Cardiac muscle cell (in vitro differentiated cells and primary cell): ENCODE data around the gene ITGB8. TPM values are rescaled to one million over a fixed set of nuclear protein-coding genes. Genes with fewer than 3 reads are reported as not detected.

ENCODE experiments used
- DNase-seq, 2 donors: peaks; one replicate each; pipeline versions ENCODE4 v3.0.0 to v3.0.0-alpha.2; 2010 to 2017; ENCODE audit warnings: low read depth in 1 of 2, low spot score in 1 of 2
- H3K27ac ChIP-seq: fragments of 200-600 bp; sonication (generic); 2 replicates; pipeline ENCODE4 v1.5.1; 2016
- H3K27me3 ChIP-seq: fragments of 200-600 bp; sonication (generic); 2 replicates; pipeline ENCODE4 v1.6.0; 2016; ENCODE audit warnings: control low read depth
- H3K36me3 ChIP-seq: fragments of 200-600 bp; sonication (generic); 2 replicates; pipeline ENCODE4 v1.5.1; 2016; ENCODE audit warnings: control low read depth
- H3K4me1 ChIP-seq: fragments of 200-600 bp; sonication (generic); 2 replicates; pipeline ENCODE4 v1.8.1; 2017; ENCODE audit warnings: low read depth, mild to moderate bottlenecking, mixed run types
- H3K4me3 ChIP-seq: fragments of 200-600 bp; sonication (generic); 2 replicates; pipeline ENCODE4 v1.5.1; 2016; ENCODE audit warnings: mild to moderate bottlenecking
- H3K9me3 ChIP-seq: fragments of 200-600 bp; sonication (generic); 2 replicates; pipeline ENCODE4 v1.5.1; 2017; ENCODE audit warnings: low read depth, mild to moderate bottlenecking, control low read depth
- CTCF ChIP-seq: IDR thresholded peaks from 2 replicates; pipeline ENCODE4 v1.5.1; 2012; ENCODE audit warnings: low read depth, mild to moderate bottlenecking, low read length
- polyA plus RNA-seq: library from polyadenylated mRNA; unstranded; fragments of >200 nt; fragmentation: Nextera tagmentation; extraction: Ambion mirVana; gene quantifications from 2 replicates; pipeline ENCODE4 v1.2.1, GENCODE V29; 2016
- total RNA-seq: library from RNA; depleted of rRNA; stranded (reverse); fragments of >200 nt; gene quantifications from 2 replicates; pipeline ENCODE4 v1.2.3, GENCODE V29; 2016

The ITGB8 gene
- total and polyA plus RNA-seq, 2 experiments from 2014 or later = 0.34 to 2.0 TPM

DNA sequence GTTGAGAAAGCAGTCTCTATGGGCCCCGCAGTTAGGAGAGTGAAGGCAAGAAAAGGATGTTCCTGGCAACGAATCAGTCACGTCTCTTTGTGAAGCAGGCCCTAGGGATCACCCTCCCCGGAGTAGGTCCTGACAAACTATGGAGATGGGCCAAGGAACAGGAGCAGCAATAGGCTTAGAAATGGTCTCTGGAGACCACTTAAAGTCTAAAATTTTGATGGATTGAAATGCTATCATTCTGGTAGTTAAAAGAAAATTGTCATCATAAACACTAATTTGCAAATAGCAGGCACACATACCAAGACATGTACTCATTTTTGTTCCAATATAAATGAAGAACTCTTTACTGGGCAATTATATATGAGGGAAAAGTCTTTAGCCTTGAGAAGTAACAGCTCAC is 123.5 kb downstream of the ITGB8 start:
- TF ChIP-seq CTCF = no peak
- Histone ChIP-seq H3K36me3 (no peaks in the 10 kb centered on the region), H3K4me1 (peaks cover 4% of the 10 kb centered on the region), H3K9me3 (no peaks in the 10 kb centered on the region), H3K27me3 (no peaks in the 10 kb centered on the region), H3K4me3 (no peak overlapping the region), H3K27ac (no peak overlapping the region)
- DNase-seq = no peak

DNA sequence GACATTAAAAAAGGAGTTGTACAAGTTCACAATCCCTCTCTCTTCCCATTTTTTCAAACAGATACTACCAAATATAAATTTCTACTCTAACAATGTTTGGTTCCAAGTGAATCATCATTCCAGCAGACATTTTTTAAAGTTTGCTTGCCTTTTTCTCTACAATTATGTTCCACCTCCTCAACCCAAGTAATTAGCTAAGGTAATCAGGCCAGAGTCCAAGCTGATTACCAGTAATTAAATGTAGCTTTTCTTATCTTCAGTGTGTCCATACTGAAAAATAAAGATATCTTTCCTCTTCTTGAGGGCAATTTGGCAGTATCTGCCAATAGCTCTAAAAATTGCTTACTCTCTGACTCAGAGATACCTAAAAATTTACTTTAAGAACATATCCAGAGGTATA is 126.0 kb downstream of the ITGB8 start:
- Histone ChIP-seq H3K36me3 (no peaks in the 10 kb centered on the region), H3K4me1 (peaks cover 13% of the 10 kb centered on the region), H3K27ac (no peak overlapping the region), H3K9me3 (no peaks in the 10 kb centered on the region), H3K4me3 (no peak overlapping the region), H3K27me3 (no peaks in the 10 kb centered on the region)
- DNase-seq = no peak
- TF ChIP-seq CTCF = no peak

GRCh38 chr7:20458521-20458920 is 127.8 kb downstream of the ITGB8 start:
- H3K36me3 ChIP-seq = no peaks in the 10 kb centered on the region
- no peaks in the 10 kb centered on the region for H3K9me3 ChIP-seq
- TF ChIP-seq CTCF = no peak
- DNase-seq = peak in 1 of 2 donors; percentile 33
- no peak overlapping the region for H3K4me3 ChIP-seq
- no peak overlapping the region for H3K27ac ChIP-seq
- no peaks in the 10 kb centered on the region for H3K27me3 ChIP-seq
- H3K4me1 ChIP-seq = peaks cover 13% of the 10 kb centered on the region

- H3K4me1 ChIP-seq = peaks cover 13% of the 10 kb centered on the region
- no peaks in the 10 kb centered on the region for H3K36me3 ChIP-seq
- TF ChIP-seq CTCF = no peak
- H3K4me3 ChIP-seq = no peak overlapping the region
- H3K9me3 ChIP-seq = no peaks in the 10 kb centered on the region
- peak in 1 of 2 donors; percentile 44 for DNase-seq
- no peaks in the 10 kb centered on the region for H3K27me3 ChIP-seq
- peak overlapping the region; percentile 61 for H3K27ac ChIP-seq
Measured at GRCh38 chr7:20459419-20459818, 128.7 kb downstream of the ITGB8 start.

GRCh38 chr7:20464891-20465290 is 134.2 kb downstream of the ITGB8 start:
- no peaks in the 10 kb centered on the region for H3K9me3 ChIP-seq
- no peaks in the 10 kb centered on the region for H3K27me3 ChIP-seq
- no peak overlapping the region for H3K4me3 ChIP-seq
- no peak overlapping the region for H3K27ac ChIP-seq
- TF ChIP-seq CTCF = no peak
- H3K4me1 ChIP-seq = peaks cover 2% of the 10 kb centered on the region
- DNase-seq = no peak
- no peaks in the 10 kb centered on the region for H3K36me3 ChIP-seq

Other genes starting within 250 kb of the ITGB8 start
- 0.04 and 0.06 TPM in 2 replicates for gene MACC1, start 113.5 kb upstream of the ITGB8 start, total RNA-seq
- gene MACC1, start 113.5 kb upstream of the ITGB8 start, polyA plus RNA-seq = 0.01 TPM in 1 of 2 replicates, not detected in the other